Activated CD8-positive, alpha-beta memory T cell treated with anti-CD3 and anti-CD28 coated beads for 4 hours (primary cell): ENCODE results near the gene PDHA1.

Source experiments
- DNase-seq, 2 donors: peaks; one replicate each; pipeline ENCODE4 v3.0.0-alpha.2; 2020; ENCODE audit warnings: low read depth in 2 of 2

PDHA1 gene

GRCh38 chrX:19343535-19344408 is at the start of gene PDHA1:
Gene PDHA1, plus strand, starts transcription at chrX:19343927. Its CDS starts 111 bp downstream, at chrX:19344038.
- DNase-seq: peak; percentile 77 to 88

DNA sequence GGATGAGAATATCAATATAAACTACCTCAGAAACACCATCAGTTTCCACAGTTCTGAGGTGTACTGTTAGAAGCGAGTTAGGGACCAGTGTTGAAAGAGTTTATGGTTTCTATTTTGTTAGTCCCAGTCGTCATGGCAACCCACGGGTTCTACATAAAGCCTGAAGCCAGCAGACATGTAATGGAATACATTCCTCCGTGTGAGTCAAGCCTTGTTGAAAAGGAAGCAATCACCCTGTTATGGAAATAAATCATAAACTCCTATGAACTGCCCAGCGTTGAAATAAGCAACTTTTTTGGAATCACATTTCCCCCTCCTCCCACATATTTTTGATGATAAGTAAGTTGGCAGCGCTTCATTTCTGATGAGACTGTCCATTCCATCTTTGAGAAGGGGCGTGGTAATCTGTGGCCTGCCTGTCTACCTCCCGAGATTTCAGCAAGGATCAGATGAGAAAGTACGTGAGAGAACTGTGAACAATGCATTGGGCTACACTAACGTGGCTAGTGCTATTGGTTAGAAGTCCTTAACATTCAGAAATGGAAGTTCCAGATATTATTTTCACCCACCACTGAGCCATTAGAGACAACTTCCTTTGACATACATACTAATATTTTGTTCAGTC is 40.4 kb upstream of the PDHA1 start:
- no peak for DNase-seq

DNA sequence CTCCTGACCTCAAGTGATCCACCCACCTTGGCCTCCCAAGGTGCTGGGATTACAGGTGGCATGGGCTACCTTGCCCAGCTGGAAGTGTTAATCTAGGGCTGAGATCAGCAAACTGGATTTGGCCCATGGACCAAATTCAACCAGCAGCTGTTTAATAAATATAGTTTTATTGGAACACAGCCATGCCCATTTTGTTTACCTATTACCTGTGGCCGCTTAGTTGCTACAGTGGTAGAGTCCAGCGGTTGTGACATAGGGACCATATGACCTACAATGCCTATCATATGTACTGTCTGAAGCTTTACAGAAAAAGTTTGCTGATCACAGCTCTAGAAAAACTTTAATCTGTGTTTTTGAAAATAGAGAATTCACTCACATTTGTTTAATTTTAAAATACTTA is 17.2 kb upstream of the PDHA1 start:
- no peak for DNase-seq

GRCh38 chrX:19331831-19332230 is 11.9 kb upstream of the PDHA1 start:
- DNase-seq: no peak

GRCh38 chrX:19332983-19333382 is 10.7 kb upstream of the PDHA1 start:
- DNase-seq: no peak

- no peak for DNase-seq
Observed at GRCh38 chrX:19334945-19335626, 8.6 kb upstream of the PDHA1 start.

DNA sequence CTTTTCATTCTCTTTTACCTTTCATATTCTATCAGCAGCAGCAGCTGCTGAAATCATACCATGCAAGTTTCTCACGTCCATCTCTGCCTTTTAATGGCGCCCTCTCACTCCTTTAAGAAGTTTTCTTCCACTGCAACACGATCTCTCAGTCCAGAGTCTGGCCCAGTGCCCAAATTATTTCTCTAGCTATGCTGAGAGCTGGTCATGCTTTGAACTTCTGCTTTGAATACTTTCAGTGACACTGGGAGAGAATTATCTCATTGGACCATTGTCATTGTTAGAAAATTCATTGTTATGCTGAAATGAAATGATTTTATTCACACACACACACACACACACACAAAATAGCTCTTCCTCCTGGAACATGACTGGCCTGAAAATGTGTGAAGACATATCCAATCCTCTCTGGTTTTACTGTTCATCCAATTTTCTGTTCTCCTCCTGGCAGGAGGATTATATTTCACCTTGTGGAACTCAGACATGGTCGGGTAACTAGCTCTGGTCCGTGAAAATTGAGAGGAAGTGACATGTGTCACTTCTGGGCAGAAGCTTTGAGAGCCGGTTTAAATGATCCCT is 1.3 kb upstream of the PDHA1 start:
- DNase-seq: no peak

GRCh38 chrX:19343085-19343534 is 617 bp upstream of the PDHA1 start:
- DNase-seq: no peak

GRCh38 chrX:19344661-19345060 is 934 bp downstream of the PDHA1 start:
- no peak for DNase-seq

- no peak for DNase-seq
Observed at GRCh38 chrX:19347916-19348315, 4.2 kb downstream of the PDHA1 start.

GRCh38 chrX:19349264-19349663 is 5.5 kb downstream of the PDHA1 start:
- DNase-seq: no peak

- no peak for DNase-seq
Observed at GRCh38 chrX:19350941-19351384, 7.2 kb downstream of the PDHA1 start.

DNA sequence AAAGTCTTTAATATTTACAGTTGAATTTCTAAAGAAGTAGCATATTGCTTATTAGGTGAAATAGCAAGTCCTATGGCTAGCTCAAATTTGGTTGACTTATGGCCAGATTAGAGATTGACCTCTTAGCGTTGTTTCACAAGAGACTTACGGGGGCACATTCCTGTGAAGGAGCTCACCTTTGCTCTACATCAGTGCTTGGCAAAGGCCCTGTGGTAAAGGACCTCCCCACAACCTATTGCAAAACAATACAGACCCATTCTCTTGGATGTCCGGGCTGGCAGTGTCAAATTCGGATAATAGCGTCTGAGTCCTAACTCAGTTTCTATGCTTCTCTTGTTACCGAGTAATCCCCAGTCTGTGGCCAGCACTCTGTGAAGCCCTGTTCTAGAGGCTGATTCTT is 10.9 kb downstream of the PDHA1 start:
- no peak for DNase-seq

DNA sequence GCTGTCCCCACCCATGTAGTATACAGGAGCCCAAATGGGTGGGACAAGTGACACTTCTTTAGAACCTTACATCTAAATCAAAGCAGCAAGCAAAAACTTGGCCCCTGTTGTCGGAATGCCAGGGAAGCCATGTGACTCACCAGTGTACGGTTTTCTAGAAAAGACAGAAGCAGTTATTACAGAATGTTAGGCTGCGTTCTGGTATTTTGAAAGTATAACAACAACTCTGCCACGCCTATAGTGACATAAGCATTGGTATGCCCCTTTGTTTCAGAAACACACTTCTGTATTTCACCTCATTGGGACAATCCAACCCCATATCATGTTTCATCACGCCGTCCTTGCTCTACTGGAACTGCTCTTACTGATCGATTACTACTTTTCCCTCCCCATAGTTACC is 14.8 kb downstream of the PDHA1 start:
- DNase-seq: no peak

- DNase-seq: no peak
Observed at GRCh38 chrX:19360903-19361302, 17.2 kb downstream of the PDHA1 start.

GRCh38 chrX:19361701-19362100 is 18.0 kb downstream of the PDHA1 start:
- no peak for DNase-seq

- DNase-seq: no peak
Observed at GRCh38 chrX:19368576-19368975, 24.8 kb downstream of the PDHA1 start.

DNA sequence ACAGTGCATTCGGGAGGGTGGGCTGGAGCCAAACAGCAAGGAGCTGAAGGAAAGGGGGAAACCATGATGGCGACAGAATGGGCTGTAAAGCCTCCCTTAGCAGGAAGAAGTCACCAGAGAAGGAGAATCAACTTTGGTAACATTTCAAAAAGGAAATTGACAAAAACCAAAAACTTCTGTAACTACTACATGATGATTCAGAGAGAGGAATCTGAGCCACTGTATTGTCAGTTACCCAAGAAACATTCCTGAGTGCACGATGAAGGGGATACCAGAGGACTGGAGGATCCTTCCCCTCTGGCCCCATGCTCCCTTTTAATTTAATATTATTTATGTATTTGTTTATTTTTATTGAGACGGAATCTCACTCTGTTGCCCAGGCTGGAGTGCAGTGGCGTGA is 26.3 kb downstream of the PDHA1 start:
- no peak for DNase-seq

DNA sequence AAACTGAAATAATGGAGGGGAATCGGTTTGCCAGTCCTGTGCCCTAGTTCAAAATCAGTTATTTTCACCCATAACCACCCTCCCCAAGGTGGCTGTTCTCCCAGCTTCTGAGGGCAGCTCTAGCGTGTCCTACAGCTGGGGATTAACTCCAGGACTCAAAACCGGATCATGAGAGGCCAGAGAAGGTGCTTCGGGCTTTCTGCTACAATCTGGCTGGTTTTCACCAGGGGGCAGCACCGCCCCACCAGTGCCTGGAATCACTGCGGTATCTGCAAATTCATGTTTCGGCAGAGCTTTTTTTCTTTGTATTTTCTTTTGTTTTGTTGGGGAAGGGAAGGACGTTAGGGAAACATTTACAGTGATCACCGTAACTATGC is 28.4 kb downstream of the PDHA1 start:
- DNase-seq: peak; percentile 10 to 15

- DNase-seq: no peak
Observed at GRCh38 chrX:19372547-19373331, 29.0 kb downstream of the PDHA1 start.

DNA sequence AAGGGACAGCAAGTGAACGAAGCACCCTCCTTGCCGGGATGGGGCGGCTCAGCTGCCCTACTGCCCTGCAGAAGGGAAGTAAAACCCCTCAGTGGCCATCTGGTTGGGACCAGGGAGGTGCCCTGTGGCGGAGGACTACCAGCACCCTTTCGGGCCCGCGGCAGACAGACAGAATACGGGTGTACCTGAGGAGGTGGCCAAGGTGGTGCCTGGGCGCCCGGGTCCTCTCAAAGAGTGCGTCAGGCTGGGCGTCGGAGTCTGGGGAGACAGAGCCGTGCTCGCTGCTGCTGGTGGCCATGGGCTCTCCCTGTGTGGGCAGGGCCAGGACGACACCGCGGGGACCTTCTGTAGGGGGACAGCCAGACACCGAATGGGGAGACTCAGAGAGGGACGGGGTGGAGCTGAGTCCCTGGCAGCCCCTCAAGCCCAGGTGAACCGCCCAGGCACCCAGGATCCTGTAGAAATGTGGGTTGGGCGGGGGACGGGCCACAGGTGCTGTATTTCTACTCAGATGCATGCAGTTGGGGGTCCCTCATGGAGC is 29.7 kb downstream of the PDHA1 start:
- DNase-seq: no peak
